ENCODE results near the gene ANKRD36.
"Not testable (repeated sequence)": the region's sequence is repeated elsewhere in the genome, so short reads cannot be mapped to it uniquely, and the experiment has no call there.

ANKRD36 gene

GRCh38 chr2:97094772-97095611 lies 18.0 kb upstream of the ANKRD36 start, which contains the start of gene FAHD2B:
TSS of gene FAHD2B (minus strand) at chr2:97094882. CDS start at chr2:97091706, 3,176 bp downstream.
- H3K4me1 Mint-ChIP-seq, H3K36me3 Mint-ChIP-seq, H3K9me3 Mint-ChIP-seq, H3K27me3 Mint-ChIP-seq: not testable (repeated sequence)
- ATAC-seq (ENCODE audit: low read depth): peak; percentile 96
- H3K4me3 Mint-ChIP-seq: peak within 1 kb of the TSS; percentile 76
- peak; percentile 37 to 64 for DNase-seq (ENCODE audit: low spot score in 2 of 2)
- peak within 1 kb of the TSS; percentile 70 for H3K27ac Mint-ChIP-seq

- no peak for ATAC-seq (ENCODE audit: low read depth)
Measured at GRCh38 chr2:97095661-97096060, 17.3 kb upstream of the ANKRD36 start.

GRCh38 chr2:97098786-97099372 lies 14.1 kb upstream of the ANKRD36 start:
- H3K36me3 Mint-ChIP-seq; H3K9me3 Mint-ChIP-seq; H3K27ac Mint-ChIP-seq; H3K27me3 Mint-ChIP-seq; DNase-seq (ENCODE audit: low spot score in 2 of 2); ATAC-seq (ENCODE audit: low read depth); H3K4me3 Mint-ChIP-seq; H3K4me1 Mint-ChIP-seq: not testable (repeated sequence)

More at GRCh38 chr2:97095661-97096060, 17.3 kb upstream of the ANKRD36 start:
- no peak for DNase-seq (ENCODE audit: low spot score in 2 of 2)
- peaks cover 2% of the 10 kb centered on the region for H3K36me3 Mint-ChIP-seq
- peak overlapping the region; percentile 28 for H3K4me3 Mint-ChIP-seq
- H3K9me3 Mint-ChIP-seq: no peaks in the 10 kb centered on the region
- H3K27me3 Mint-ChIP-seq: peaks cover 3% of the 10 kb centered on the region
- H3K4me1 Mint-ChIP-seq: peaks cover 5% of the 10 kb centered on the region
- peak overlapping the region; percentile 70 for H3K27ac Mint-ChIP-seq

GRCh38 chr2:97106878-97107277 lies 6.1 kb upstream of the ANKRD36 start:
- H3K4me3 Mint-ChIP-seq; DNase-seq (ENCODE audit: low spot score in 2 of 2); H3K9me3 Mint-ChIP-seq; H3K4me1 Mint-ChIP-seq; ATAC-seq (ENCODE audit: low read depth); H3K36me3 Mint-ChIP-seq; H3K27me3 Mint-ChIP-seq; H3K27ac Mint-ChIP-seq: not testable (repeated sequence)

- not testable (repeated sequence) for ATAC-seq (ENCODE audit: low read depth); DNase-seq (ENCODE audit: low spot score in 2 of 2); H3K9me3 Mint-ChIP-seq; H3K36me3 Mint-ChIP-seq; H3K27me3 Mint-ChIP-seq; H3K27ac Mint-ChIP-seq; H3K4me3 Mint-ChIP-seq; H3K4me1 Mint-ChIP-seq
Measured at GRCh38 chr2:97111246-97111645, 1.7 kb upstream of the ANKRD36 start.

- not testable (repeated sequence) for H3K9me3 Mint-ChIP-seq, H3K4me1 Mint-ChIP-seq, H3K27me3 Mint-ChIP-seq, H3K36me3 Mint-ChIP-seq
- ATAC-seq (ENCODE audit: low read depth): peak; percentile 54
- peak overlapping the region; percentile 95 for H3K27ac Mint-ChIP-seq
- peak overlapping the region; percentile 98 for H3K4me3 Mint-ChIP-seq
- peak; percentile 34 to 68 for DNase-seq (ENCODE audit: low spot score in 2 of 2)
Measured at GRCh38 chr2:97112320-97113049, 468 bp upstream of the ANKRD36 start.

- not testable (repeated sequence) for H3K4me1 Mint-ChIP-seq; ATAC-seq (ENCODE audit: low read depth)
Measured at GRCh38 chr2:97113882-97114255, 916 bp downstream of the ANKRD36 start.

GRCh38 chr2:97129090-97129489 lies 16.1 kb downstream of the ANKRD36 start:
- H3K9me3 Mint-ChIP-seq; H3K4me1 Mint-ChIP-seq; H3K27ac Mint-ChIP-seq; ATAC-seq (ENCODE audit: low read depth); H3K4me3 Mint-ChIP-seq; H3K27me3 Mint-ChIP-seq; DNase-seq (ENCODE audit: low spot score in 2 of 2): not testable (repeated sequence)
- peaks cover 15% of the 10 kb centered on the region for H3K36me3 Mint-ChIP-seq

More at GRCh38 chr2:97113882-97114255, 916 bp downstream of the ANKRD36 start:
- H3K4me3 Mint-ChIP-seq: peak overlapping the region; percentile 98
- H3K36me3 Mint-ChIP-seq; H3K27me3 Mint-ChIP-seq; H3K9me3 Mint-ChIP-seq; DNase-seq (ENCODE audit: low spot score in 2 of 2): not testable (repeated sequence)
- H3K27ac Mint-ChIP-seq: peak overlapping the region; percentile 95

GRCh38 chr2:97144016-97144415 lies 31.1 kb downstream of the ANKRD36 start:
- DNase-seq (ENCODE audit: low spot score in 2 of 2); H3K4me1 Mint-ChIP-seq; H3K9me3 Mint-ChIP-seq; H3K4me3 Mint-ChIP-seq; ATAC-seq (ENCODE audit: low read depth); H3K27me3 Mint-ChIP-seq; H3K27ac Mint-ChIP-seq: not testable (repeated sequence)
- peaks cover 13% of the 10 kb centered on the region for H3K36me3 Mint-ChIP-seq

- H3K27me3 Mint-ChIP-seq; ATAC-seq (ENCODE audit: low read depth); H3K9me3 Mint-ChIP-seq; H3K27ac Mint-ChIP-seq; H3K4me1 Mint-ChIP-seq; H3K4me3 Mint-ChIP-seq; DNase-seq (ENCODE audit: low spot score in 2 of 2): not testable (repeated sequence)
- peaks cover 26% of the 10 kb centered on the region for H3K36me3 Mint-ChIP-seq
Measured at GRCh38 chr2:97166548-97166947, 53.6 kb downstream of the ANKRD36 start.

GRCh38 chr2:97167938-97168337 lies 55.0 kb downstream of the ANKRD36 start:
- H3K4me3 Mint-ChIP-seq; H3K4me1 Mint-ChIP-seq; H3K27me3 Mint-ChIP-seq; ATAC-seq (ENCODE audit: low read depth); H3K9me3 Mint-ChIP-seq; DNase-seq (ENCODE audit: low spot score in 2 of 2); H3K27ac Mint-ChIP-seq: not testable (repeated sequence)
- H3K36me3 Mint-ChIP-seq: peaks cover 26% of the 10 kb centered on the region

GRCh38 chr2:97168583-97168982 lies 55.6 kb downstream of the ANKRD36 start:
- H3K27me3 Mint-ChIP-seq; H3K4me1 Mint-ChIP-seq; ATAC-seq (ENCODE audit: low read depth); H3K9me3 Mint-ChIP-seq; DNase-seq (ENCODE audit: low spot score in 2 of 2); H3K4me3 Mint-ChIP-seq; H3K27ac Mint-ChIP-seq: not testable (repeated sequence)
- H3K36me3 Mint-ChIP-seq: peaks cover 29% of the 10 kb centered on the region

- not testable (repeated sequence) for H3K27ac Mint-ChIP-seq; ATAC-seq (ENCODE audit: low read depth); H3K4me3 Mint-ChIP-seq; H3K9me3 Mint-ChIP-seq; DNase-seq (ENCODE audit: low spot score in 2 of 2); H3K27me3 Mint-ChIP-seq; H3K4me1 Mint-ChIP-seq
- peaks cover 18% of the 10 kb centered on the region for H3K36me3 Mint-ChIP-seq
Measured at GRCh38 chr2:97180391-97180790, 67.4 kb downstream of the ANKRD36 start.

GRCh38 chr2:97195349-97195748 lies 82.4 kb downstream of the ANKRD36 start:
- DNase-seq (ENCODE audit: low spot score in 2 of 2); H3K27me3 Mint-ChIP-seq; H3K4me1 Mint-ChIP-seq; ATAC-seq (ENCODE audit: low read depth); H3K9me3 Mint-ChIP-seq; H3K4me3 Mint-ChIP-seq: not testable (repeated sequence)
- peaks cover 39% of the 10 kb centered on the region for H3K36me3 Mint-ChIP-seq
- peak overlapping the region; percentile 79 for H3K27ac Mint-ChIP-seq

Measured in memory B cell (primary cell).